K562 (cell line): ENCODE results near the gene FBXO8. TPM values are rescaled to one million over a fixed set of nuclear protein-coding genes. Genes with fewer than 3 reads are reported as not detected.

Experiments used
- AFF4 ChIP-seq: sonication (generic); formaldehyde crosslinking; IDR thresholded peaks from 2 replicates; pipeline ENCODE4 v1.8.0; 2023; ENCODE audit warnings: mild to moderate bottlenecking, missing genetic modification reagents
- CBFB ChIP-seq: sonication (generic); formaldehyde crosslinking; IDR thresholded peaks from 2 replicates; pipeline ENCODE4 v1.4.0; 2020; ENCODE audit warnings: mild to moderate bottlenecking, missing genetic modification reagents
- CREM ChIP-seq: IDR thresholded peaks from 2 replicates; pipeline ENCODE4 v1.6.1; 2014; ENCODE audit warnings: antibody characterized with exemption, low read depth
- ETV1 ChIP-seq: fragments of 450-650 bp; conservative IDR thresholded peaks from 2 replicates; pipeline ENCODE4 v1.6.1; 2016; ENCODE audit warnings: missing genetic modification characterization, control low read depth, low read depth, missing compliant biosample characterization
- EWSR1 ChIP-seq: fragments of 450-650 bp; IDR thresholded peaks from 2 replicates; pipeline ENCODE4 v1.6.1; 2018; ENCODE audit warnings: borderline replicate concordance, mild to moderate bottlenecking, low read depth, moderate library complexity; ENCODE audit not compliant: partially characterized antibody
- FOXA1 ChIP-seq: fragments of 450-650 bp; IDR thresholded peaks from 2 replicates; pipeline ENCODE4 v1.6.1; 2016; ENCODE audit warnings: mild to moderate bottlenecking, borderline replicate concordance
- HDAC2 ChIP-seq: fragments of 450-650 bp; IDR thresholded peaks from 2 replicates; pipeline ENCODE4 v1.6.1; 2016; ENCODE audit warnings: mild to moderate bottlenecking
- KLF1 ChIP-seq: fragments of 450-650 bp; IDR thresholded peaks from 2 replicates; pipeline ENCODE4 v1.6.1; 2016; ENCODE audit warnings: missing genetic modification characterization, missing compliant biosample characterization
- MEF2D ChIP-seq: conservative IDR thresholded peaks from 2 replicates; pipeline ENCODE4 v1.6.1; 2016; ENCODE audit warnings: low read depth, missing genetic modification characterization, missing compliant biosample characterization
- MLLT1 ChIP-seq, 2 experiments: fragments of 450-650 bp; IDR thresholded peaks; 2 replicates each; pipeline ENCODE4 v1.6.1; 2016
- SMARCE1 ChIP-seq: fragments of 450-650 bp; IDR thresholded peaks from 2 replicates; pipeline ENCODE4 v1.7.1; 2016; ENCODE audit warnings: mild to moderate bottlenecking
- TAF1 ChIP-seq: IDR thresholded peaks from 2 replicates; pipeline ENCODE4 v1.6.1; 2011; ENCODE audit warnings: mild to moderate bottlenecking, low read length, moderate library complexity; ENCODE audit not compliant: insufficient read depth, control insufficient read depth, severe bottlenecking; ENCODE audit errors: extremely low read depth
- ZBTB1 ChIP-seq: sonication (generic); formaldehyde crosslinking; IDR thresholded peaks from 2 replicates; pipeline ENCODE4 v1.8.1; 2023; ENCODE audit warnings: missing genetic modification reagents, low read depth, mild to moderate bottlenecking, borderline replicate concordance
- ZEB2 ChIP-seq: fragments of 450-650 bp; IDR thresholded peaks from 2 replicates; pipeline ENCODE4 v1.6.1; 2016
- ZNF12 ChIP-seq: sonication (generic); formaldehyde crosslinking; IDR thresholded peaks from 2 replicates; pipeline ENCODE4 v1.4.0; 2020; ENCODE audit warnings: mild to moderate bottlenecking, missing genetic modification reagents
- ZNF445 ChIP-seq: fragments of 250-450 bp; sonication (Bioruptor Pico); IDR thresholded peaks from 2 replicates; pipeline ENCODE4 v1.4.0; 2020; ENCODE audit warnings: low read depth, mild to moderate bottlenecking, moderate library complexity
- ZNF609 ChIP-seq: sonication (generic); formaldehyde crosslinking; IDR thresholded peaks from 2 replicates; pipeline ENCODE4 v1.8.1; 2023; ENCODE audit warnings: missing genetic modification reagents, mild to moderate bottlenecking, borderline replicate concordance
- ZNF778 ChIP-seq: fragments of 450-650 bp; formaldehyde crosslinking; IDR thresholded peaks from 2 replicates; pipeline ENCODE4 v1.4.0; 2020; ENCODE audit warnings: mild to moderate bottlenecking, moderate library complexity
- polyA plus RNA-seq, 8 experiments: library from polyadenylated mRNA; depleted of rRNA in 4 of 8; stranded (reverse) in 5 of 8; unstranded in 3 of 8; fragments of >200 nt; fragmentation: Nextera tagmentation in 2 of 8; fragmentation: Illumina TruSeq in 1 of 8; extraction: Ambion mirVana in 2 of 8; extraction: Trizol in 1 of 8; gene quantifications; 2 replicates each; pipeline versions ENCODE4 v1.2.1 to v1.2.3, GENCODE V29; 2011 to 2014; ENCODE audit warnings: inconsistent platforms in 1 of 8, missing spikeins in 1 of 8
- total RNA-seq, 7 experiments: library from RNA; depleted of rRNA in 6 of 7; stranded (reverse); fragments of >200 nt in 6 of 7; fragmentation: Illumina TruSeq in 2 of 7; extraction: Trizol in 2 of 7; gene quantifications; 2 replicates each; pipeline versions ENCODE4 v1.2.1 to v1.2.3, GENCODE V29; 2011 to 2021; ENCODE audit warnings: low replicate concordance in 1 of 7

FBXO8 gene
- total and polyA plus RNA-seq, 9 of the 15 experiments (the other 6 are each of a cell fraction or from before 2014, with no cell fraction given) = 12.9 to 27.1 (median 14.8) TPM

- no peak for TF ChIP-seq AFF4 (CRISPR knock-in tag)
- TF ChIP-seq CREM = peak; percentile 50
- no peak for TF ChIP-seq ZNF12 (CRISPR knock-in tag)
- no peak for TF ChIP-seq SMARCE1
- no peak for TF ChIP-seq MEF2D (tag)
- 0 out of 2 replicates have a peak, but pooled peaks have one; percentile 25 for TF ChIP-seq HDAC2
- TF ChIP-seq FOXA1 = no peak
- TF ChIP-seq MLLT1 (IDR thresholded peaks at IDR 0.05) = no peak
- no peak for TF ChIP-seq ZNF445 (CRISPR knock-in tag)
- TF ChIP-seq ZNF778 = no peak
- no peak for TF ChIP-seq EWSR1
- TF ChIP-seq ETV1 (tag) = no peak
- no peak for TF ChIP-seq CBFB (CRISPR knock-in tag)
- no peak for TF ChIP-seq KLF1 (tag)
- no peak for TF ChIP-seq ZBTB1 (CRISPR knock-in tag)
- no peak for TF ChIP-seq ZEB2
- no peak for TF ChIP-seq TAF1
- no peak for TF ChIP-seq ZNF609 (CRISPR knock-in tag)
- TF ChIP-seq, all 486 proteins: peak for 12
Measured at GRCh38 chr4:174198828-174199227, 84.6 kb downstream of the FBXO8 start (continued).
